ENCODE data around the gene OR8B3.
"Not testable (repeated sequence)": the region's sequence is repeated elsewhere in the genome, so short reads cannot be mapped to it uniquely, and the experiment has no call there.

DNA sequence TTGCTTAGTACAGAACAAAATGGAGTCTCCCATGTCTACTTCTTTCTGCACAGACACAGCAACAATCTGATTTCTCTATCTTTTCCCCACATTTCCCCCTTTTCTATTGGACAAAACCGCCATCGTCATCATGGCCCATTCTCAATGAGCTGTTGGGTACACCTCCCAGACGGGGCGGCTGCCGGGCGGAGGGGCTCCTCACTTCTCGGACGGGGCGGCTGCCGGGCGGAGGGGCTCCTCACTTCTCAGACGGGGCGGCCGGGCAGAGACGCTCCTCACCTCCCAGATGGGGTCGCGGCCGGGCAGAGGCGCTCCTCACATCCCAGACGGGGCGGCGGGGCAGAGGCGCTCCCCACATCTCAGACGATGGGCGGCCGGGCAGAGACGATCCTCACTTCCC, 4.4 kb upstream of the OR8B3 start:
- TF ChIP-seq, protein P1, sequence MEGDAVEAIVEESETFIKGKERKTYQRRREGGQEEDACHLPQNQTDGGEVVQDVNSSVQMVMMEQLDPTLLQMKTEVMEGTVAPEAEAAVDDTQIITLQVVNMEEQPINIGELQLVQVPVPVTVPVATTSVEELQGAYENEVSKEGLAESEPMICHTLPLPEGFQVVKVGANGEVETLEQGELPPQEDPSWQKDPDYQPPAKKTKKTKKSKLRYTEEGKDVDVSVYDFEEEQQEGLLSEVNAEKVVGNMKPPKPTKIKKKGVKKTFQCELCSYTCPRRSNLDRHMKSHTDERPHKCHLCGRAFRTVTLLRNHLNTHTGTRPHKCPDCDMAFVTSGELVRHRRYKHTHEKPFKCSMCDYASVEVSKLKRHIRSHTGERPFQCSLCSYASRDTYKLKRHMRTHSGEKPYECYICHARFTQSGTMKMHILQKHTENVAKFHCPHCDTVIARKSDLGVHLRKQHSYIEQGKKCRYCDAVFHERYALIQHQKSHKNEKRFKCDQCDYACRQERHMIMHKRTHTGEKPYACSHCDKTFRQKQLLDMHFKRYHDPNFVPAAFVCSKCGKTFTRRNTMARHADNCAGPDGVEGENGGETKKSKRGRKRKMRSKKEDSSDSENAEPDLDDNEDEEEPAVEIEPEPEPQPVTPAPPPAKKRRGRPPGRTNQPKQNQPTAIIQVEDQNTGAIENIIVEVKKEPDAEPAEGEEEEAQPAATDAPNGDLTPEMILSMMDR (IDR thresholded peaks at IDR 0.05), result not testable (repeated sequence)
- TF ChIP-seq EZH2 (IDR thresholded peaks at IDR 0.05; ENCODE audit: borderline replicate concordance, insufficient read depth, low read depth, low read length, poor library complexity, severe bottlenecking), result not testable (repeated sequence)
